ENCODE results near the gene NUTF2.

DNA sequence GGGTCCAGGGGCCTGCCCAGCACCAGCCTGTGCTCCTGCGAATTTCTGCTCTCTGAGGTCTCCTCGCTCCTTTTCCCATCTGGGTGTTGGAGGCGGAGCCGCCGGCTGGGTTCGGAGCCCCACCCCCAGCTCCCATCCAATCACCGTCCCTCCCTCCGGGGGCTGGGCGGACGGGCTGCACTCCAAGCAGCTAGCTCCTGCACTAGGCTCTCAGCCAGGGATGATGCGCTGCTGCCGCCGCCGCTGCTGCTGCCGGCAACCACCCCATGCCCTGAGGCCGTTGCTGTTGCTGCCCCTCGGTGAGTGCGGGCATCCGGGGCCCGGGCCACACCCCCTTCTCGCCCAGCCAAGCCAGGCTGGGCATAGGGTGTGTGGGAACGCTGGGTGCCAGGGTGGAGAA lies 38.0 kb downstream of the NUTF2 start, which contains the start of gene NRN1L:
- TF ChIP-seq, protein P1, sequence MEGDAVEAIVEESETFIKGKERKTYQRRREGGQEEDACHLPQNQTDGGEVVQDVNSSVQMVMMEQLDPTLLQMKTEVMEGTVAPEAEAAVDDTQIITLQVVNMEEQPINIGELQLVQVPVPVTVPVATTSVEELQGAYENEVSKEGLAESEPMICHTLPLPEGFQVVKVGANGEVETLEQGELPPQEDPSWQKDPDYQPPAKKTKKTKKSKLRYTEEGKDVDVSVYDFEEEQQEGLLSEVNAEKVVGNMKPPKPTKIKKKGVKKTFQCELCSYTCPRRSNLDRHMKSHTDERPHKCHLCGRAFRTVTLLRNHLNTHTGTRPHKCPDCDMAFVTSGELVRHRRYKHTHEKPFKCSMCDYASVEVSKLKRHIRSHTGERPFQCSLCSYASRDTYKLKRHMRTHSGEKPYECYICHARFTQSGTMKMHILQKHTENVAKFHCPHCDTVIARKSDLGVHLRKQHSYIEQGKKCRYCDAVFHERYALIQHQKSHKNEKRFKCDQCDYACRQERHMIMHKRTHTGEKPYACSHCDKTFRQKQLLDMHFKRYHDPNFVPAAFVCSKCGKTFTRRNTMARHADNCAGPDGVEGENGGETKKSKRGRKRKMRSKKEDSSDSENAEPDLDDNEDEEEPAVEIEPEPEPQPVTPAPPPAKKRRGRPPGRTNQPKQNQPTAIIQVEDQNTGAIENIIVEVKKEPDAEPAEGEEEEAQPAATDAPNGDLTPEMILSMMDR (IDR thresholded peaks at IDR 0.05) = no peak
- no peak for TF ChIP-seq EP300 (IDR thresholded peaks at IDR 0.05)
